Uterus (tissue), 4 donors: Measurements from ENCODE around the gene TRUB2. TPM values are rescaled to one million over a fixed set of nuclear protein-coding genes. Genes with fewer than 3 reads are reported as not detected.

ENCODE experiments used
- DNase-seq, 2 donors: peaks; one replicate each; pipeline ENCODE4 v3.0.0-alpha.2; 2019 to 2020
- H3K27ac ChIP-seq, 2 donors: fragments of 200-600 bp; sonication (generic); 1 replicate in 1 of 2; 2 replicates in 1 of 2; pipeline ENCODE4 v1.5.1; 2016 to 2018
- H3K27me3 ChIP-seq, 2 donors: fragments of 200-600 bp; sonication (generic); one replicate each; pipeline ENCODE4 v1.5.1; 2018 to 2019; ENCODE audit warnings: control low read depth in 1 of 2
- H3K36me3 ChIP-seq, 2 donors: fragments of 200-600 bp; sonication (generic); one replicate each; pipeline ENCODE4 v1.5.1; 2019; ENCODE audit warnings: control low read depth in 1 of 2
- H3K4me1 ChIP-seq, 2 donors: fragments of 200-600 bp; sonication (generic); one replicate each; pipeline ENCODE4 v1.5.1; 2018 to 2019; ENCODE audit warnings: control low read depth in 1 of 2
- H3K4me3 ChIP-seq, 2 donors: fragments of 200-600 bp; sonication (generic); 1 replicate in 1 of 2; 2 replicates in 1 of 2; pipeline ENCODE4 v1.5.1; 2018 to 2019; ENCODE audit warnings: mild to moderate bottlenecking in 1 of 2
- H3K9me3 ChIP-seq, 2 donors: fragments of 200-600 bp; sonication (generic); one replicate each; pipeline ENCODE4 v1.5.1; 2019; ENCODE audit warnings: control low read depth in 1 of 2
- CTCF ChIP-seq, 4 experiments: fragments of 200-600 bp in 2 of 4; fragments of 450-650 bp in 2 of 4; sonication (generic) in 2 of 4; IDR thresholded peaks; one replicate each; pipeline ENCODE4 v1.5.1; 2016 to 2019; ENCODE audit warnings: antibody characterized with exemption in 4 of 4, mild to moderate bottlenecking in 2 of 4, moderate library complexity in 1 of 4
- POLR2A ChIP-seq, 2 donors: fragments of 450-650 bp; IDR thresholded peaks; one replicate each; pipeline ENCODE4 v1.6.1; 2016; ENCODE audit warnings: antibody characterized with exemption in 2 of 2, mild to moderate bottlenecking in 1 of 2, moderate library complexity in 1 of 2
- intact Hi-C: fragments of 100-400 bp; cut with DNase I; formaldehyde crosslinking; loops from one replicate; pipeline ENCODE4 v1.15.1; 2023; ENCODE audit warnings: low total_unique reads
- total RNA-seq, 4 donors: library from RNA; depleted of rRNA in 3 of 4; stranded (reverse); fragments of >200 nt in 3 of 4; gene quantifications; one replicate each; pipeline versions ENCODE4 v1.1.0 to v1.2.4, GENCODE V29; 2014 to 2023
- donor health status: DM: yes; HTN: yes; CAD: no.

TRUB2 gene
- total RNA-seq, 4 donors from 2014 or later = 0.29 to 14.0 (median 9.7) TPM

- H3K27ac ChIP-seq = no peak overlapping the region
- no peaks in the 10 kb centered on the region for H3K36me3 ChIP-seq
- no peaks in the 10 kb centered on the region for H3K27me3 ChIP-seq
- DNase-seq = no peak
- TF ChIP-seq POLR2A (IDR thresholded peaks at IDR 0.05) (no peak), CTCF (IDR thresholded peaks at IDR 0.05) (no peak)
- intact Hi-C loops = no loop called here
- H3K4me1 ChIP-seq = no peaks in the 10 kb centered on the region
- H3K9me3 ChIP-seq = no peaks in the 10 kb centered on the region
- H3K4me3 ChIP-seq = no peak overlapping the region
Measured at GRCh38 chr9:128349125-128349524, 26.9 kb upstream of the TRUB2 start.

GRCh38 chr9:128344931-128345605, 22.8 kb upstream of the TRUB2 start:
- intact Hi-C loops = no loop called here

GRCh38 chr9:128343855-128344254, 21.6 kb upstream of the TRUB2 start:
- H3K27me3 ChIP-seq = no peaks in the 10 kb centered on the region
- intact Hi-C loops = no loop called here
- H3K27ac ChIP-seq = no peak overlapping the region
- DNase-seq = no peak
- peaks cover 0 to 12% of the 10 kb centered on the region in 2 donors for H3K4me1 ChIP-seq
- no peak for TF ChIP-seq CTCF (IDR thresholded peaks at IDR 0.05)
- no peak for TF ChIP-seq POLR2A (IDR thresholded peaks at IDR 0.05)
- no peaks in the 10 kb centered on the region for H3K36me3 ChIP-seq
- no peak overlapping the region for H3K4me3 ChIP-seq
- no peaks in the 10 kb centered on the region for H3K9me3 ChIP-seq

More at GRCh38 chr9:128344931-128345605, 22.8 kb upstream of the TRUB2 start:
- Histone ChIP-seq H3K4me3 (no peak overlapping the region), H3K9me3 (no peaks in the 10 kb centered on the region), H3K36me3 (no peaks in the 10 kb centered on the region), H3K27ac (no peak overlapping the region), H3K27me3 (no peaks in the 10 kb centered on the region), H3K4me1 (peaks cover 0 to 12% of the 10 kb centered on the region in 2 donors)
- DNase-seq = no peak
- TF ChIP-seq POLR2A (IDR thresholded peaks at IDR 0.05) = no peak
- TF ChIP-seq CTCF (IDR thresholded peaks at IDR 0.05) = no peak

- Histone ChIP-seq H3K4me1 (peaks cover 0 to 12% of the 10 kb centered on the region in 2 donors), H3K27me3 (no peaks in the 10 kb centered on the region), H3K27ac (no peak overlapping the region), H3K36me3 (no peaks in the 10 kb centered on the region), H3K4me3 (no peak overlapping the region), H3K9me3 (no peaks in the 10 kb centered on the region)
- no peak for TF ChIP-seq CTCF (IDR thresholded peaks at IDR 0.05)
- TF ChIP-seq POLR2A (IDR thresholded peaks at IDR 0.05) = no peak
- intact Hi-C loops = no loop called here
- DNase-seq = no peak
Measured at GRCh38 chr9:128342971-128343680, 20.9 kb upstream of the TRUB2 start.

- H3K4me1 ChIP-seq = peaks cover 0 to 12% of the 10 kb centered on the region in 2 donors
- peak overlapping the region; percentile 69 to 88 for H3K4me3 ChIP-seq
- H3K27me3 ChIP-seq = no peaks in the 10 kb centered on the region
- intact Hi-C loops = no loop called here
- peak; percentile 25 to 58 (median 51) for TF ChIP-seq CTCF (IDR thresholded peaks at IDR 0.05)
- TF ChIP-seq POLR2A (IDR thresholded peaks at IDR 0.05) = no peak
- H3K36me3 ChIP-seq = no peaks in the 10 kb centered on the region
- DNase-seq = peak; percentile 46 to 54
- H3K27ac ChIP-seq = peak overlapping the region in 1 of 2 donors; percentile 71
- H3K9me3 ChIP-seq = no peaks in the 10 kb centered on the region
Measured at GRCh38 chr9:128341435-128341849, 19.2 kb upstream of the TRUB2 start.
